DND-41 (cell line): Measurements from ENCODE around the gene FBXW4.

Experiments used
- ATAC-seq: fragments of 200-7000 bp; cut with Tn5 transposase; 3 replicates; pipeline ENCODE4 v1.9.1; 2021; ENCODE audit warnings: low read depth; ENCODE audit not compliant: insufficient read depth
- DNase-seq: peaks from one replicate; pipeline ENCODE4 v3.0.0-alpha.2; 2020
- H2AFZ ChIP-seq: 2 replicates; pipeline ENCODE4 v1.6.0; 2012; ENCODE audit warnings: low read depth, low read length
- H3K27ac ChIP-seq: 2 replicates; pipeline ENCODE4 v1.5.1; 2012; ENCODE audit warnings: low read length, inconsistent platforms
- H3K27me3 ChIP-seq: fragments of 200-600 bp; sonication (generic); 2 replicates; pipeline ENCODE4 v1.6.0; 2012; ENCODE audit warnings: low read length, mild to moderate bottlenecking, inconsistent platforms; ENCODE audit not compliant: insufficient read depth, poor library complexity
- H3K36me3 ChIP-seq: 2 replicates; pipeline ENCODE4 v1.5.1; 2012; ENCODE audit warnings: low read length, inconsistent platforms; ENCODE audit not compliant: insufficient read depth
- H3K4me1 ChIP-seq: 2 replicates; pipeline ENCODE4 v1.5.1; 2012; ENCODE audit warnings: mild to moderate bottlenecking, low read length; ENCODE audit not compliant: insufficient read depth
- H3K4me2 ChIP-seq: 2 replicates; pipeline ENCODE4 v1.6.0; 2012; ENCODE audit warnings: mild to moderate bottlenecking, moderate library complexity, low read length, inconsistent platforms; ENCODE audit not compliant: insufficient read depth
- H3K4me3 ChIP-seq, 2 experiments: fragments of 200-600 bp in 1 of 2; shearing (Covaris generic) in 1 of 2; 2 replicates each; pipeline ENCODE4 v1.5.1; 2012 to 2016; ENCODE audit warnings: inconsistent platforms in 2 of 2, low read length in 2 of 2, mild to moderate bottlenecking in 2 of 2, low read depth in 1 of 2, moderate library complexity in 1 of 2
- H3K79me2 ChIP-seq: 2 replicates; pipeline ENCODE4 v1.6.0; 2012; ENCODE audit warnings: low read length, inconsistent platforms; ENCODE audit not compliant: insufficient read depth
- H3K9ac ChIP-seq: 2 replicates; pipeline ENCODE4 v1.6.0; 2012; ENCODE audit warnings: low read depth, mild to moderate bottlenecking, inconsistent platforms, low read length, moderate library complexity
- H3K9me3 ChIP-seq: 2 replicates; pipeline ENCODE4 v1.5.1; 2012; ENCODE audit warnings: low read length, moderate library complexity, mild to moderate bottlenecking, inconsistent platforms; ENCODE audit not compliant: insufficient read depth, severe bottlenecking
- H4K20me1 ChIP-seq: 2 replicates; pipeline ENCODE4 v1.6.0; 2012; ENCODE audit warnings: low read length; ENCODE audit not compliant: insufficient read depth
- EZH2 ChIP-seq: IDR thresholded peaks from 3 replicates; pipeline ENCODE4 v1.6.1; 2012; ENCODE audit warnings: borderline replicate concordance, low read depth, mild to moderate bottlenecking, moderate library complexity, low read length, inconsistent platforms; ENCODE audit not compliant: severe bottlenecking
- TF ChIP-seq, protein P1 (sequence below): IDR thresholded peaks from 2 replicates; pipeline ENCODE4 v1.5.1; 2012; ENCODE audit warnings: borderline replicate concordance, low read length, moderate library complexity, mild to moderate bottlenecking; ENCODE audit not compliant: poor library complexity, severe bottlenecking; ENCODE audit errors: extremely low read depth

Gene FBXW4

DNA sequence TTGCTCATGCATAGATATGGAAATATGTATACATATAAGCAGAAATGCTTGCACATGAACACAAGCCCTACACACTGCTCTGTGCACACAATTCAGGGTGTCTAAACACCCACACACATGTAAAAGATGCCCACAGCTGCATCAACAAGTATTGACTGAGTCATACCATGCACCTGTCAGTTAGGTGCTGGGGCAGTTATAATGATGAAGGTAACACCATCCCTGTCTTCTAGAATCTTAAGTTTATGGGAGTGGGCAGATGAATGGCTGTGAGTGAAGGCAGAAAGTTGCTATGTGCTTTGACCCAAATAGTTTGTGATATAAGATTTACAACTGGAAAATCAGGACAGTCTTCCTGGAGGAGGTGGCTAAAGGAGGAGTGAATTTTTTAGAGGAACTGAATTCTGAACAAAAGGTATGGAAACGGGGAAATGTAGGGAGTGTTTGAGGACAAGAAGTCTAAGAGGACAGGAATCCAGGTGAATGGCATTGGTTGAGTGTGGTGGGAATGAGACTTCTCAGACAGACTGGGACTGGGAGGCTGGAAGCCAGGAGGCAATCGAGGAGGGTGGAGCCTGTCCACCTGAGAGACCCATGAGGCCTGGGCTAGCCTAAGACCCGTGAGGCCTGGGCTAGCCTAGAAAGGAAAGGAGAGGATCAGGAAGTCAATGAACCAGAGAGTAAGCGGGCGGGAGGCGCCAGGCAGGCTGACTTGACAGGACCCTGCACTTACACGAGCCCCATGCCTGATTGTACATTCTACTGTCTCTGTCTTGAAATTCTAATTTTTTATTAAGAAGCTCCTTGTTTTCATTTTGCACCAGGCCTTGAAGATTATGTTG is 127.6 kb downstream of the FBXW4 start:
- no peak overlapping the region for H2AFZ ChIP-seq
- H4K20me1 ChIP-seq, result no peaks in the 10 kb centered on the region
- peaks cover 16% of the 10 kb centered on the region for H3K4me1 ChIP-seq
- H3K9me3 ChIP-seq, result no peaks in the 10 kb centered on the region
- no peaks in the 10 kb centered on the region for H3K79me2 ChIP-seq
- DNase-seq (no peak), ATAC-seq (no peak)
- TF ChIP-seq, protein P1, sequence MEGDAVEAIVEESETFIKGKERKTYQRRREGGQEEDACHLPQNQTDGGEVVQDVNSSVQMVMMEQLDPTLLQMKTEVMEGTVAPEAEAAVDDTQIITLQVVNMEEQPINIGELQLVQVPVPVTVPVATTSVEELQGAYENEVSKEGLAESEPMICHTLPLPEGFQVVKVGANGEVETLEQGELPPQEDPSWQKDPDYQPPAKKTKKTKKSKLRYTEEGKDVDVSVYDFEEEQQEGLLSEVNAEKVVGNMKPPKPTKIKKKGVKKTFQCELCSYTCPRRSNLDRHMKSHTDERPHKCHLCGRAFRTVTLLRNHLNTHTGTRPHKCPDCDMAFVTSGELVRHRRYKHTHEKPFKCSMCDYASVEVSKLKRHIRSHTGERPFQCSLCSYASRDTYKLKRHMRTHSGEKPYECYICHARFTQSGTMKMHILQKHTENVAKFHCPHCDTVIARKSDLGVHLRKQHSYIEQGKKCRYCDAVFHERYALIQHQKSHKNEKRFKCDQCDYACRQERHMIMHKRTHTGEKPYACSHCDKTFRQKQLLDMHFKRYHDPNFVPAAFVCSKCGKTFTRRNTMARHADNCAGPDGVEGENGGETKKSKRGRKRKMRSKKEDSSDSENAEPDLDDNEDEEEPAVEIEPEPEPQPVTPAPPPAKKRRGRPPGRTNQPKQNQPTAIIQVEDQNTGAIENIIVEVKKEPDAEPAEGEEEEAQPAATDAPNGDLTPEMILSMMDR, result no peak
- no peak for TF ChIP-seq EZH2
- no peaks in the 10 kb centered on the region for H3K27me3 ChIP-seq
- H3K4me3 ChIP-seq, result no peak overlapping the region
- H3K36me3 ChIP-seq, result no peaks in the 10 kb centered on the region
- no peak overlapping the region for H3K27ac ChIP-seq
- H3K9ac ChIP-seq, result no peak overlapping the region
- H3K4me2 ChIP-seq, result no peak overlapping the region

DNA sequence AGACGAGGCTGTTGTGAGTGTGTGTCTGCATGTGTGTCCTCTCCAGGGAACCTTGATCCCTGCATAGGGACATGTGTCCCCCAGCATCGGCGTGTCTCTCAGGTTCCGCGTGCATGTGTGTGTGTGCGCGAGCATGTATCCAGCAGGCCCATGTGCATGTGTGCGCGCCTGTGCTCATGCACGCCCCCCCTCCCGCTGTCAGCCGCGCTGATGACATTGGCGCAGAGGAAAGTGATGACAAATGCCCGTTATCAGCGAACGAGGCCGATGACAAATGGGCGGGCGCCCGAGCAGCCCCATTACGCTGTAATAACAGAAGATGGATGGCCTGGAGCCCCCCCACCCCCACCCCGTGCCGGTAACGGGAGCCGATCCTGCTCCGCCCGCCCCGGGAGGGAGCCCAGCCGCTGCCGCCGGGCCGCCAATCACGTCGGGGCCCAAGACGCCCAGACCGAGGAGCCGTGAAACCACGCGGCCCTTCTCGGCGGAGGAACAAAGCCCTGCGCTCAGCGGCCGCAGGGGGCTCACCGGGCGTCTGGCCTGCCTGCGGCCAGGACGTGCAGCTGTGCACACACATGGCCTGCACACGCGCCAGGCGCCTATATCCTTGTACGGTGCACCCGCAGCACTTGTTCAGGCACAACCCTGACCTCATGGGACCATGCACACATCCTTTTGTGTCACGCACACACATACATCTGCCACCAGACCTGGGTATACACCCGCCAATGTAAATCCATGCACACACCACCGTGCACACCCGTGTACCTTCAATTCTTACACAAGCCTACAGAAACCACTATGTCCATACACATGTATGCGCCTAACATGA is 128.4 kb downstream of the FBXW4 start:
- H3K4me2 ChIP-seq, result no peak overlapping the region
- H3K27me3 ChIP-seq, result no peaks in the 10 kb centered on the region
- no peaks in the 10 kb centered on the region for H4K20me1 ChIP-seq
- no peak for DNase-seq
- no peaks in the 10 kb centered on the region for H3K9me3 ChIP-seq
- H3K79me2 ChIP-seq, result no peaks in the 10 kb centered on the region
- H3K4me3 ChIP-seq, result no peak overlapping the region
- no peak overlapping the region for H2AFZ ChIP-seq
- H3K27ac ChIP-seq, result no peak overlapping the region
- no peak for TF ChIP-seq EZH2
- TF ChIP-seq, protein P1, result no peak
- H3K4me1 ChIP-seq, result peaks cover 16% of the 10 kb centered on the region
- no peak overlapping the region for H3K9ac ChIP-seq
- ATAC-seq, result no peak
- no peaks in the 10 kb centered on the region for H3K36me3 ChIP-seq

DNA sequence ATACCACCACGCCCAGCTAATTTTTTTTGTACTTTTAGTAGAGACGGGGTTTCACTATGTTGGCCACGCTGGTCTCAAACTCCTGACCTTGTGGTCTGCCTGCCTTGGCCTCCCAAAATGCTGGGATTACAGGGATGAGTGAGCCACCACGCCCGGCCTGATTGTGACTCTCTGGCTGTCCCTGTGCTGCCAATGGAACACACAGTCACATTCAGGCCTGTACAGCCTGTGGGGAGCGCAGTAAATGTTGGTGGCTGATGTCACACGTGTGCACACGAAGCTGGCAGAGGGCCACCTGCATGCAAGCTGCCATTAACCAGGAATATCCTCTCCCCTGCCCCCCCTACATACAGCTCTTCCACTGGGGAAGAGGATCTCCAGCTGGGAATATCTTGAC is 129.0 kb downstream of the FBXW4 start:
- Histone ChIP-seq H3K9ac (no peak overlapping the region), H3K27ac (no peak overlapping the region), H2AFZ (no peak overlapping the region), H3K4me1 (peaks cover 16% of the 10 kb centered on the region), H3K36me3 (no peaks in the 10 kb centered on the region), H3K4me3 (no peak overlapping the region), H3K4me2 (no peak overlapping the region), H3K9me3 (no peaks in the 10 kb centered on the region), H4K20me1 (no peaks in the 10 kb centered on the region), H3K79me2 (no peaks in the 10 kb centered on the region), H3K27me3 (no peaks in the 10 kb centered on the region)
- DNase-seq (no peak), ATAC-seq (no peak)
- TF ChIP-seq, protein P1, result no peak
- TF ChIP-seq EZH2, result no peak
